PC-3 (cell line): ENCODE results near the gene NOL11. TPM values are rescaled to one million over a fixed set of nuclear protein-coding genes. Genes with fewer than 3 reads are reported as not detected.
A peak's percentile ranks its signal among the peaks of the same experiment; 100 is the strongest.

Source experiments
- ATAC-seq: fragments of 200-7000 bp; cut with Tn5 transposase; 2 replicates; pipeline ENCODE4 v1.9.1; 2020; ENCODE audit warnings: mild to moderate bottlenecking, moderate library complexity
- BruUV-seq: library from RNA; stranded (reverse); fragments of 400-500 nt; replicated peaks from 2 replicates; lab custom pipeline; 2021; lab: Mats Ljungman, UMichigan
- CTCF ChIA-PET: fragments of 300-600 bp; sonication (Branson Sonifier 250); formaldehyde crosslinking; loops from one replicate; lab custom pipeline; 2022; ENCODE audit warnings: antibody characterized with exemption; lab: Charles Lee
- POLR2A ChIA-PET: fragments of 300-600 bp; sonication (Branson Sonifier 250); formaldehyde crosslinking; loops from one replicate; lab custom pipeline; 2022; ENCODE audit warnings: antibody characterized with exemption; ENCODE audit not compliant: unreplicated experiment; lab: Charles Lee
- DNase-seq: peaks from one replicate; pipeline ENCODE4 v3.0.0-alpha.2; 2015
- H2AFZ ChIP-seq: fragments of 300-600 bp; sonication (generic); 2 replicates; pipeline ENCODE4 v1.6.0; 2016; ENCODE audit warnings: antibody characterized with exemption, low read length
- H3F3A ChIP-seq: fragments of 300-600 bp; sonication (generic); one replicate; pipeline ENCODE4 v1.6.0; 2017; ENCODE audit warnings: antibody characterized with exemption, low read length, control low read depth, mild to moderate bottlenecking; ENCODE audit not compliant: unreplicated experiment
- H3K27ac ChIP-seq: fragments of 300-600 bp; sonication (generic); 2 replicates; pipeline ENCODE4 v1.5.1; 2016; ENCODE audit warnings: mild to moderate bottlenecking, low read length
- H3K27me3 ChIP-seq: fragments of 300-600 bp; sonication (generic); 2 replicates; pipeline ENCODE4 v1.6.1; 2016; ENCODE audit warnings: low read length, mixed read lengths
- H3K36me3 ChIP-seq: fragments of 300-600 bp; sonication (generic); 2 replicates; pipeline ENCODE4 v1.6.1; 2016; ENCODE audit warnings: low read depth, mixed run types, low read length, mixed read lengths
- H3K4me1 ChIP-seq: fragments of 300-600 bp; sonication (generic); 2 replicates; pipeline ENCODE4 v1.5.1; 2016; ENCODE audit warnings: low read length; ENCODE audit not compliant: insufficient read depth
- H3K4me2 ChIP-seq: fragments of 300-600 bp; sonication (generic); 2 replicates; pipeline ENCODE4 v1.6.0; 2016; ENCODE audit warnings: low read length
- H3K4me3 ChIP-seq: fragments of 300-600 bp; sonication (generic); 2 replicates; pipeline ENCODE4 v1.5.1; 2016; ENCODE audit warnings: mild to moderate bottlenecking, low read length, mixed read lengths
- H3K79me2 ChIP-seq: fragments of 300-600 bp; sonication (generic); 2 replicates; pipeline ENCODE4 v1.6.1; 2017; ENCODE audit warnings: low read length, mixed read lengths
- H3K9ac ChIP-seq: fragments of 300-600 bp; sonication (generic); 2 replicates; pipeline ENCODE4 v1.6.0; 2016; ENCODE audit warnings: mild to moderate bottlenecking, low read length
- H3K9me2 ChIP-seq: fragments of 300-600 bp; sonication (generic); replicated peaks from 2 replicates; pipeline ENCODE4 v1.6.1; 2016; ENCODE audit warnings: mixed run types, low read length, mixed read lengths
- H3K9me3 ChIP-seq: fragments of 300-600 bp; sonication (generic); 2 replicates; pipeline ENCODE4 v1.6.1; 2016; ENCODE audit warnings: low read length, mixed read lengths
- H4K20me1 ChIP-seq: fragments of 300-600 bp; sonication (generic); 2 replicates; pipeline ENCODE4 v1.6.1; 2016; ENCODE audit warnings: low read length, mixed read lengths
- CTCF ChIP-seq: fragments of 300-600 bp; sonication (generic); conservative IDR thresholded peaks from 2 replicates; pipeline ENCODE4 v1.5.1; 2017; ENCODE audit warnings: antibody characterized with exemption, low read depth, mild to moderate bottlenecking, low read length
- EZH2 ChIP-seq: fragments of 300-600 bp; sonication (generic); IDR thresholded peaks from one replicate; pipeline ENCODE4 v1.6.1; 2017; ENCODE audit warnings: antibody characterized with exemption, mild to moderate bottlenecking, low read length; ENCODE audit not compliant: unreplicated experiment
- EZH2phosphoT487 ChIP-seq: fragments of 300-600 bp; sonication (generic); IDR thresholded peaks from 2 replicates; pipeline ENCODE4 v1.6.1; 2018; ENCODE audit warnings: mild to moderate bottlenecking, antibody characterized with exemption, low read length, borderline replicate concordance
- intact Hi-C: fragments of 100-400 bp; cut with micrococcal nuclease; formaldehyde crosslinking; loops from 2 replicates; pipeline ENCODE4 v1.9.0; 2023
- total RNA-seq: library from RNA; depleted of rRNA; stranded (reverse); fragments of >200 nt; gene quantifications from 2 replicates; pipeline ENCODE4 v1.2.3, GENCODE V29; 2014

NOL11 gene
- total RNA-seq, 1 experiment from 2014 or later, result 80.5 TPM

GRCh38 chr17:67686241-67686640, 31.5 kb upstream of the NOL11 start:
- intact Hi-C loops, result loop anchor here (5.0 kb wide), 2 partner anchors 39 to 209 kb away; no protein-coding TSS in a partner anchor
- ATAC-seq (no peak), DNase-seq (no peak)
- Histone ChIP-seq H3K4me1 (no peaks in the 10 kb centered on the region), H3K27ac (no peak overlapping the region), H3K79me2 (no peaks in the 10 kb centered on the region), H3F3A (no peaks in the 10 kb centered on the region), H3K9ac (no peak overlapping the region), H3K36me3 (no peaks in the 10 kb centered on the region), H3K4me2 (no peak overlapping the region), H2AFZ (no peak overlapping the region), H3K4me3 (no peak overlapping the region), H4K20me1 (no peaks in the 10 kb centered on the region), H3K9me3 (no peaks in the 10 kb centered on the region), H3K9me2 (no peaks in the 10 kb centered on the region), H3K27me3 (no peaks in the 10 kb centered on the region)
- TF ChIP-seq EZH2phosphoT487 (no peak), CTCF (no peak), EZH2 (no peak)
- POLR2A ChIA-PET, result no interaction called here
- no TSS peak for BruUV-seq
- CTCF ChIA-PET, result no interaction called here

- no TSS peak for BruUV-seq
- Histone ChIP-seq H3K36me3 (no peaks in the 10 kb centered on the region), H3K27ac (no peak overlapping the region), H3K4me1 (no peaks in the 10 kb centered on the region), H2AFZ (no peak overlapping the region), H3K79me2 (no peaks in the 10 kb centered on the region), H3K4me3 (no peak overlapping the region), H3K4me2 (no peak overlapping the region), H3F3A (no peaks in the 10 kb centered on the region), H3K9me3 (no peaks in the 10 kb centered on the region), H3K9ac (no peak overlapping the region), H3K27me3 (no peaks in the 10 kb centered on the region), H3K9me2 (no peaks in the 10 kb centered on the region), H4K20me1 (no peaks in the 10 kb centered on the region)
- no peak for ATAC-seq
- ChIA-PET CTCF (no interaction called here), POLR2A (no interaction called here)
- intact Hi-C loops, result loop anchor here (5.0 kb wide), 2 partner anchors 40 to 210 kb away; no protein-coding TSS in a partner anchor
- no peak for DNase-seq
- TF ChIP-seq CTCF (no peak), EZH2phosphoT487 (no peak), EZH2 (no peak)
These were observed 30.2 kb upstream of the NOL11 start for GRCh38 chr17:67687511-67687910.

- intact Hi-C loops, result loop anchor here (1.0 to 5.0 kb wide), 4 partner anchors 42 to 315 kb away; no protein-coding TSS in a partner anchor
- Histone ChIP-seq H3K9me2 (no peaks in the 10 kb centered on the region), H3K9me3 (no peaks in the 10 kb centered on the region), H3K4me3 (no peak overlapping the region), H4K20me1 (no peaks in the 10 kb centered on the region), H3K4me1 (no peaks in the 10 kb centered on the region), H3K36me3 (no peaks in the 10 kb centered on the region), H3K27me3 (no peaks in the 10 kb centered on the region), H2AFZ (0 out of 2 replicates have a peak overlapping the region, but pooled peaks have one; percentile 4), H3K4me2 (no peak overlapping the region), H3K79me2 (no peaks in the 10 kb centered on the region), H3F3A (no peaks in the 10 kb centered on the region), H3K9ac (no peak overlapping the region), H3K27ac (no peak overlapping the region)
- BruUV-seq, result no TSS peak
- DNase-seq, result peak; percentile 86
- TF ChIP-seq EZH2phosphoT487 (no peak), CTCF (peak; percentile 96), EZH2 (no peak)
- ChIA-PET CTCF (interaction anchor here (0.6 to 0.7 kb wide), 2 partner anchors 52 to 317 kb away, joined by 3 to 5 read pairs; no protein-coding TSS in a partner anchor), POLR2A (no interaction called here)
- ATAC-seq, result peak; percentile 58
These were observed 28.1 kb upstream of the NOL11 start for GRCh38 chr17:67689534-67690177.
